K562 (cell line): ENCODE data around the gene RGS6.

ENCODE experiments used
- SPI1 ChIP-seq: IDR thresholded peaks from 2 replicates; pipeline ENCODE4 v1.6.1; 2011; ENCODE audit warnings: low read depth, low read length, control low read depth, borderline replicate concordance
- ZFP1 ChIP-seq: fragments of 450-650 bp; formaldehyde crosslinking; IDR thresholded peaks from 2 replicates; pipeline ENCODE4 v1.4.0; 2020; ENCODE audit warnings: mild to moderate bottlenecking, mixed read lengths
- TF ChIP-seq, protein P1 (sequence below): sonication (generic); formaldehyde crosslinking; IDR thresholded peaks from 2 replicates; pipeline ENCODE4 v1.8.0; 2022; ENCODE audit warnings: mild to moderate bottlenecking, missing genetic modification reagents

DNA sequence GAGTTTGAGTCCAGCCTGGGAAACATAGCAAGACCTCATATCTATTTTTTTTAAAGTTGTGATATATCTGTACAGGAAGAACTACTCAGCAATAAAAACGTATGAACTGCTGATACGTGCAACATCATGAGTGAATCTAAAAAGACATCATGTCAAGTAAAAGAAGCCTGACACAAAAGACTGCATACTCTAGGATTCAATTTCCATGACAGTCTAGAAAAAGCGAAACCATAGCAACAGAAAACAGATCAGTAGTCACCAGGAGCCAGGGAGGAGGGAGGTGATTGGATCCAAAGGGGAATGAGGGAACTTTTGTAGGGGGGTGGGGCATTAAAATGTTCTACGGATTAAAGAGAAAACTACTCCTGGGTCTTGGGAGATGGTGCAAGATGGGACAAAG lies 8.7 kb upstream of the RGS6 start:
- TF ChIP-seq, protein P1, sequence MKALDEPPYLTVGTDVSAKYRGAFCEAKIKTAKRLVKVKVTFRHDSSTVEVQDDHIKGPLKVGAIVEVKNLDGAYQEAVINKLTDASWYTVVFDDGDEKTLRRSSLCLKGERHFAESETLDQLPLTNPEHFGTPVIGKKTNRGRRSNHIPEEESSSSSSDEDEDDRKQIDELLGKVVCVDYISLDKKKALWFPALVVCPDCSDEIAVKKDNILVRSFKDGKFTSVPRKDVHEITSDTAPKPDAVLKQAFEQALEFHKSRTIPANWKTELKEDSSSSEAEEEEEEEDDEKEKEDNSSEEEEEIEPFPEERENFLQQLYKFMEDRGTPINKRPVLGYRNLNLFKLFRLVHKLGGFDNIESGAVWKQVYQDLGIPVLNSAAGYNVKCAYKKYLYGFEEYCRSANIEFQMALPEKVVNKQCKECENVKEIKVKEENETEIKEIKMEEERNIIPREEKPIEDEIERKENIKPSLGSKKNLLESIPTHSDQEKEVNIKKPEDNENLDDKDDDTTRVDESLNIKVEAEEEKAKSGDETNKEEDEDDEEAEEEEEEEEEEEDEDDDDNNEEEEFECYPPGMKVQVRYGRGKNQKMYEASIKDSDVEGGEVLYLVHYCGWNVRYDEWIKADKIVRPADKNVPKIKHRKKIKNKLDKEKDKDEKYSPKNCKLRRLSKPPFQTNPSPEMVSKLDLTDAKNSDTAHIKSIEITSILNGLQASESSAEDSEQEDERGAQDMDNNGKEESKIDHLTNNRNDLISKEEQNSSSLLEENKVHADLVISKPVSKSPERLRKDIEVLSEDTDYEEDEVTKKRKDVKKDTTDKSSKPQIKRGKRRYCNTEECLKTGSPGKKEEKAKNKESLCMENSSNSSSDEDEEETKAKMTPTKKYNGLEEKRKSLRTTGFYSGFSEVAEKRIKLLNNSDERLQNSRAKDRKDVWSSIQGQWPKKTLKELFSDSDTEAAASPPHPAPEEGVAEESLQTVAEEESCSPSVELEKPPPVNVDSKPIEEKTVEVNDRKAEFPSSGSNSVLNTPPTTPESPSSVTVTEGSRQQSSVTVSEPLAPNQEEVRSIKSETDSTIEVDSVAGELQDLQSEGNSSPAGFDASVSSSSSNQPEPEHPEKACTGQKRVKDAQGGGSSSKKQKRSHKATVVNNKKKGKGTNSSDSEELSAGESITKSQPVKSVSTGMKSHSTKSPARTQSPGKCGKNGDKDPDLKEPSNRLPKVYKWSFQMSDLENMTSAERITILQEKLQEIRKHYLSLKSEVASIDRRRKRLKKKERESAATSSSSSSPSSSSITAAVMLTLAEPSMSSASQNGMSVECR (CRISPR knock-in tag) = no peak
- no peak for TF ChIP-seq ZFP1 (CRISPR knock-in tag)
- TF ChIP-seq SPI1 = no peak
